ENCODE measurements around the gene C9.

C9 gene

DNA sequence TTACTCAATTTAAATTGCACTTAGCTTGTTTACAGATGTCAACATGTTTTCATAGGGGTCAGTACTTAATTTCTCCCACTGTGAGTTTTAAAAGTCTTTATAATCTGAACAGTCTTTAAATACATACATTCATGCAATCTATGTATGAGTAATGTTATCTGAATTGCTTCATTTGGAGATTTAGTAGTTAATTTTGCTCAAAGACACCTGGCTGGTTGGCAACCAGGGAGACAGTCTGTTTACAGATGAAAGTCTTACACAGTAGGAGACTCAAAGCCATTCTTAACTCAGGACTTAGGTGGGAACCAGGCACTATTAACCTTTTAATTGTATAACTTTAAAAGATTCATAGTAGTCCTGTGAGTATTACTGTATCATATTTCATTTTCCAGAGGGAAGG lies 31.2 kb upstream of the C9 start:
- in situ Hi-C loops (cut with HindIII; ENCODE audit: low pct_unique_long_range_greater_than_20kb, low sequenced_read_pairs), result no loop called here
- no peak for DNase-seq (ENCODE audit: low read depth in 1 of 2, low spot score in 1 of 2)
- TF ChIP-seq JUND (IDR thresholded peaks at IDR 0.05; ENCODE audit: low read depth), result no peak

DNA sequence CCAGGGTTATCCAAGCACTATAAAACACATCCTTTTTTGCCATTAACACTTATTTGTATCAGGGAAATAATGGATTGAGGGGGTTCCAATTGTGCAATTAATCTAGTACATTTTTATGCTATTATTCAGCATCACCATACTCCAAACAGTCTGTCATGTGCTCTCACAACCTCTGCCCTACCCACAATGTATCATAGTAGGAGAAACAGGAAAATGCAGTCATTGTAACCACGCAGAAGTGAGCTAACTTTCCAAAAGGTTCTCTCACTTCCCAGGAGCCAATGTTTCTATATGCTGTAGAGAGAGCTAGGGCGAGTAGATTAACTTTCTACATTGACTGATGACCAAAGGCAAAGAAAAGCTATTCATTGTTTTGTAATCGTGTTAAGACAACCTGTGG lies 30.7 kb upstream of the C9 start:
- TF ChIP-seq JUND (IDR thresholded peaks at IDR 0.05; ENCODE audit: low read depth), result no peak
- in situ Hi-C loops (cut with HindIII; ENCODE audit: low pct_unique_long_range_greater_than_20kb, low sequenced_read_pairs), result no loop called here
- no peak for DNase-seq (ENCODE audit: low read depth in 1 of 2, low spot score in 1 of 2)

DNA sequence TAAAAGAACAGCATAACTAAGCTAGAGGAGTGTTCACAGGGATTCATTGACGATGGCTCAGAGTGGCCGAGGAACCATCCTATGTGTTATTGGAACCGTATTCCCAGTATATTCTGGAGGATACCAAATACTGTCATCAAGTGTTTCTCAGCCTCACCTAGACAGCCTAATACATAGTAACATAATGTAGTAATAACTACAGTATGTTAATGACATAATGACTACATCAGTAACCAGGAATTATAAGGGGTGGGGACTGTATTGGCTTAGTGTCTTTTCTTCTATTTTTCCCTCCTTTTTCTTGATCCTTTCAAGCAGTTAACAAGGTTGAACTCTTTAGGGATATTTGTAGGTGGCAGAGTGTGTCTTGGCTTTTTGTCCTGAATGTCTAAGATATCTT lies 26.6 kb upstream of the C9 start:
- DNase-seq (ENCODE audit: low read depth in 1 of 2, low spot score in 1 of 2), result no peak
- no peak for TF ChIP-seq JUND (IDR thresholded peaks at IDR 0.05; ENCODE audit: low read depth)
- in situ Hi-C loops (cut with HindIII; ENCODE audit: low pct_unique_long_range_greater_than_20kb, low sequenced_read_pairs), result no loop called here

DNA sequence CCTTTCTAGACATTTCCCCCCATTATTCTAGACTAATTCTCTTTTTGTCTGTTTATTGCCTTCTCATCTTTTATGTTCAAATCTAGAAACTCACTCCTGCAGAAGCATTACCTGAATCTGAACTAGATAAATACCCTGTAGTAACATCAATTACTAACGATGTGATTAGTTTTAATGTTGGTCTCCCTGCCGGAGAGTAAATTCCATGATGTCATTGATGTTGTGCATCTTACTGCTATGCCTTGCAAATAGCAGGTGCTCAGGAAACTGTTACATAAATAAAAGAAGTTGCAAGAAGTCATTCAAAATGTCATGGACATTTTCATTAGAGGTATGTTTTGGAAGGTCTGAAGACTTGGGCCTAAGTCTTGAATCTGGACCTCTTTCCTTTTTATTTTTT lies 23.0 kb upstream of the C9 start:
- no peak for TF ChIP-seq JUND (IDR thresholded peaks at IDR 0.05; ENCODE audit: low read depth)
- in situ Hi-C loops (cut with HindIII; ENCODE audit: low pct_unique_long_range_greater_than_20kb, low sequenced_read_pairs), result no loop called here
- no peak for DNase-seq (ENCODE audit: low read depth in 1 of 2, low spot score in 1 of 2)

DNA sequence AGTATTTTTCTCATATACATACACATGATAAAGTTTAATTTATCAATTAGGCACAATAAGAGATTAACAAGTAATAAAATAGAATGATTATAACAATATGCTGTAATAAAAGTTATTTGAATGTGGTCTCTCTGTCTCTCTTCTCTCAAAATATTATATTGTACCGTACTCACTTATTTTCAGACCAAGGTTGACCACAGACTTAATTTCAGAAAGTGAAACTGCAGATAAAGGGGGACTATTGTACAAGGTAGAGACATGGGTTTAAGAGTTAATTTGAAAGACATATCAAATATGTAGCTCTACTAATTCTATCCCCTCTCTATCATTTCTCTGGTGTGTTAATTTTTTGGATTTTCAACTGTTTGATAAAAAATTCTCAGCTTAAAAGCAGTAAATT lies 20.0 kb upstream of the C9 start:
- DNase-seq (ENCODE audit: low read depth in 1 of 2, low spot score in 1 of 2), result no peak
- no peak for TF ChIP-seq JUND (IDR thresholded peaks at IDR 0.05; ENCODE audit: low read depth)
- in situ Hi-C loops (cut with HindIII; ENCODE audit: low pct_unique_long_range_greater_than_20kb, low sequenced_read_pairs), result no loop called here

DNA sequence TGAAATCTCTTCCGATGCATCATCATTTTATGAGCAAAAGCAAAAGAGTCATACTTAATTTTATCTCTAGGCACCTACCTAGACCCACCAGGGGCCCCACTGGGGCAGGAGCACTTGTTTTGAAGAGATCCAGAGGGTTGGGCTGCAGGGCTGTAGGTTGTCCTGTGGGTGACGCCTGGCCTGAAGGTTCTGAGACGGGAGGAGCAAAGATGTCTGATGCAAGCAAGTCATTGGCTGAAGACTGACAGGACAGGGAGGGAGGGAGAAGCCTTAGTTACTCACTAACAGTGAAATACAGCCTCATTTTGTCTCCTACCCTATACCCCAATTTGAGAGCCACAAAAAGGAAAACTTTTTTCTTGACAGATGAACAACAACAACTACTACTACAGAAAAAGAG lies 17.1 kb upstream of the C9 start:
- TF ChIP-seq JUND (IDR thresholded peaks at IDR 0.05; ENCODE audit: low read depth), result no peak
- in situ Hi-C loops (cut with HindIII; ENCODE audit: low pct_unique_long_range_greater_than_20kb, low sequenced_read_pairs), result no loop called here
- DNase-seq (ENCODE audit: low read depth in 1 of 2, low spot score in 1 of 2), result peak in 1 of 2 experiments; percentile 17

DNA sequence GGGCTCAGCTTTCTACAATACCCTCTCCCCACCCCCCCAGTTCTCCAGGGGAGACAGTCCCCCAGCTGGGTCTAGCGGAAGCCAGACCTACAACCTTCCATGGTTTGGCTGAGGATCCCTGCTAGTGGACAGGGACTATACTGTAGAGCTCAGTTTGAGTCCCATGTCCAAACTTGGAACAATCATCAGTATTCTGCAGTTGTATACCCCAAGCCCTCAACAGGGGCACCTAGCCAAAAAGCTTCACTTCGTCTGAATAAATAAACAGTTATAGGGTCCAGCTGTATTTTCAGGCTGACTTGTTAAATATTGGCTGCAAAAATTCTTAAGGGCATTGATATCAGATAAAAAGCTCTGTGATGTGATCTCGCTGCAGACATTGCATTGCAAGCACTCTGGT lies 15.4 kb upstream of the C9 start:
- no peak for TF ChIP-seq JUND (IDR thresholded peaks at IDR 0.05; ENCODE audit: low read depth)
- DNase-seq (ENCODE audit: low read depth in 1 of 2, low spot score in 1 of 2), result no peak
- in situ Hi-C loops (cut with HindIII; ENCODE audit: low pct_unique_long_range_greater_than_20kb, low sequenced_read_pairs), result no loop called here

DNA sequence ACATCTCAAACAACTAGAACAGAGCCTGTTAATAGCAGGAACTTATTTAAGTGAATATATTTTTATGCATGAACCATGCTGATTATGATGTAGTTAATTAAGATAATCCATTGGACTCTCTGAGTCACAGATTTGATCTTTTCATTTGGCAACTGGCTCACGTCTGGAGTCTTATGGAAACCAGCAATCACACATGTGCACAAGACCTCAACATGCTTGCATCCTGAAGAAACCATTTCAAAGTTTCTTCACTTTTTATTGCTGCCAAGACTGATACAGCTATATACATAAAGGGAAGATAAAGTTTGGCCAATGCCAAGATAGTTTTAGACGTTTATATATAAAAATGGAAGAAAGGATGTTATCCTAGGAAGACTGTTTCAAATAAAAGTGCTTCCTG lies 13.3 kb upstream of the C9 start:
- no peak for DNase-seq (ENCODE audit: low read depth in 1 of 2, low spot score in 1 of 2)
- TF ChIP-seq JUND (IDR thresholded peaks at IDR 0.05; ENCODE audit: low read depth), result no peak
- in situ Hi-C loops (cut with HindIII; ENCODE audit: low pct_unique_long_range_greater_than_20kb, low sequenced_read_pairs), result no loop called here

DNA sequence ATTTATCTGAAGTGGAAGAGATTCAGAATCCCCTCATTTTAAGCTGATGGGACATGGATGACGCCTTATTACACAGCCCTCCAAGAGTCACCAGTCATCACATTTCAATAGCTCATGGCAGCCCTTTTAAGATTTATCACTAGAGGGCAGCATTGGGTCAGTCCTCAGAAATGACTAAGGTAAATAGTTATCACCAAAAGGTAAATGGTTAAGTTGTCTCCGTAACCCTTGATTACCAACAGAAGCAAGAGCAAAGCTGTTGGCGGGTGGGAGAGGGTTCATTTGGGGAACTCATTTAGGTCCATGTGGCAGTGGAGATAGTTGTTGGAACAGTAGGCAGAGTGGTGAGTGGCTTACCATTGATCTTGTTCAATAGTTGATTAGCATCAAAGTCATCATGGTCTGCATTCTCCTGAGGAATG lies 12.0 kb upstream of the C9 start:
- in situ Hi-C loops (cut with HindIII; ENCODE audit: low pct_unique_long_range_greater_than_20kb, low sequenced_read_pairs), result no loop called here
- DNase-seq (ENCODE audit: low read depth in 1 of 2, low spot score in 1 of 2), result peak; percentile 51 to 77
- no peak for TF ChIP-seq JUND (IDR thresholded peaks at IDR 0.05; ENCODE audit: low read depth)

DNA sequence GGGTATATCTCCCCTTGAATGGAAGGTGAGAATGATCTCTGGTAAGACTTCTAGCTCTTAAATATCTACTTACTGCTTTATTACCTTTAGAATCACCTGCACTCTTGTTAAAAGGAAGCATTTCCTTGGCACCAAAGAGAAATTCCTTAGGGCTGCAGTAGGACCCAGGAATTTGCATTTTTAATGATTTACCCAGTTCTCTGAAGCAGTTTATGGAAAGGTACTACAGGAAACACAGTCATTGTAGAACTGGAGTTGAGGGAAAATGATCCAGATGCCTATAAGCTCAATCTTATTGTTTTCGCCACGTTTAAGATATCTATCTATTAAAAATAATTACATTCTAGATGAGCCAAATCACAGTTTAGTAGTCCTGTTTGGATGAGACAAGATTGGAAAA lies 9.5 kb upstream of the C9 start:
- no peak for DNase-seq (ENCODE audit: low read depth in 1 of 2, low spot score in 1 of 2)
- no peak for TF ChIP-seq JUND (IDR thresholded peaks at IDR 0.05; ENCODE audit: low read depth)
- in situ Hi-C loops (cut with HindIII; ENCODE audit: low pct_unique_long_range_greater_than_20kb, low sequenced_read_pairs), result no loop called here

DNA sequence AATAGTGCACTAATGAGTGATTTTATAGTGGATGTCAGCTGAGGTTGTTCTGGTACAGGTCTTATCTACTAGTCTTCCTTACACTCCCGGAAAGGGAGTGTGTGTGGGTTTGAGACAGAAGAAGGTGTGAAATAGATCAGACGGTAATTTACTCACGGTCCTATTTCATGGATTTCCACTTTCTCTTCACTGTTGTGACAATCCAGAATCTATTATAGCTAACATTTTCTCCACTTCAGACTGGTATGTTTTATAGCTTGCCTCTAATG lies 7.0 kb upstream of the C9 start:
- DNase-seq (ENCODE audit: low read depth in 1 of 2, low spot score in 1 of 2), result no peak
- no peak for TF ChIP-seq JUND (IDR thresholded peaks at IDR 0.05; ENCODE audit: low read depth)
- in situ Hi-C loops (cut with HindIII; ENCODE audit: low pct_unique_long_range_greater_than_20kb, low sequenced_read_pairs), result no loop called here

DNA sequence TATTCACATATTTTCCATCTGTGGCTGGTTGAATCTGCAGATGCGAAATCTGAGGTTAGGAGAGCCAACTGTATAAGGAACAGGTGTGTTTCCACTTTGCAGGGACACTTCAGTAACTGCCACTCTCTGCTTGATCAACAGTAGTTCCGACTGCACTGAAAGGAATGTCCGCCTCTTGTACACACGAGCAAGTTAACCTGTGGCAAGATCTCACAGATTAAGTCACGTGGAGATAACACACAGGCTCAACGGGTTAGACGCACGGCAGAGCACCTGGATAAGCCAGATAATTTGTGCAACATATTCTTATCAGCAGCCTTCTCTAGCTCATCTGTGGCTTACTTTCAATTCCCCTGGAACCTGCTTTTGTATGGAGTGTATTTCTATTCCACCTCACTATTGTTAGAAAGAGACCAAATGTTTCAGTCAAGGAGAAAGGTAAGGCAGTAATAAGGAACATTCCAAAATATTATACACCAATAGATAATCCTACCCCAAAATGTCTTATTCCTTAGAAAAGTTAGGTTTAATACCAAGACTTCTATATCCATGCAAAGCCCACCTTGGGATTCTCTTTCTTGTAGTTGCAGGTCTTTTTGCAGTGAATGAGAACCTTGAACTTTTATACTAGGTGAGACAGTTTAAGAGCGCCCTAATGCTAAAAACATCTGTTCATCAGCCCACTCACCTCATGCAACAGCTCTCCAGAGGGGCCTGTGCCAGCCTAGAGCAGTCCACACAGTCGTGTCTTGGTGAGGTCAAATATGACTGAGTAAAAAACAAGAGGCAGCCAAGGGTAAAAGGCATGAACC lies 6.5 kb upstream of the C9 start:
- peak in 1 of 2 experiments; percentile 19 for DNase-seq (ENCODE audit: low read depth in 1 of 2, low spot score in 1 of 2)
- in situ Hi-C loops (cut with HindIII; ENCODE audit: low pct_unique_long_range_greater_than_20kb, low sequenced_read_pairs), result no loop called here
- TF ChIP-seq JUND (IDR thresholded peaks at IDR 0.05; ENCODE audit: low read depth), result no peak

DNA sequence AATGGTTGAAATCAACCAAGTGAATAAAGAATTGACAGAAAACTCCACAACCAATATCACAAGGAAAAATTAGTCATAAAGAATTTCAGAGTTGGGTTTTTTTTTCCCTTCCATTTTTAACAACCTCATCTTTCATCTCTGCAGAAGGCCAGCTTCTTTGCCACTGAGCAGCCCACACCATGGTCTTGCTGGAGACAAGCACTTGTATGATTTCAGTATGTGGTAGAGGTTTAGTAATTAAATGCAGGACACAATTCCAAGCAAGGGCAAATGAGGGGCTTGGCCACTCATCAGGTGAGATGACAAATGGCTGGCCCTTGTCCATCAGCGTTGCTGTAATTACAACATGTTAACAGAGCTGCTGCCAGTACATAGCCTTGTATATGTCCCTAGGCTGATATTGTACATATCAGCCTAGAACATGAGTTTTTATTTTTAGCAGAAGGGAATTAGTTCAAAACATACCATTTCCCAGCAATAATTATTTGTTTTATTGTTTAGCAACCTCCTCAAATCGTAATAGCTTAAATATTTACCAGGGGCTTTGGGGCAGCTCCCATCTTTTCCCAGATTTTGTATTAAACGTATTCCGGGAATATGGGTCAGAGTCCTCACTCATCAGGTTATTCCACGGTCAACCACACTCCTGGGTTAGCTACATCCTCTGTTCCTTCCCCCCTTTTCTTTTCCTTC lies 5.0 kb upstream of the C9 start:
- TF ChIP-seq JUND (IDR thresholded peaks at IDR 0.05; ENCODE audit: low read depth), result no peak
- no peak for DNase-seq (ENCODE audit: low read depth in 1 of 2, low spot score in 1 of 2)
- in situ Hi-C loops (cut with HindIII; ENCODE audit: low pct_unique_long_range_greater_than_20kb, low sequenced_read_pairs), result no loop called here

DNA sequence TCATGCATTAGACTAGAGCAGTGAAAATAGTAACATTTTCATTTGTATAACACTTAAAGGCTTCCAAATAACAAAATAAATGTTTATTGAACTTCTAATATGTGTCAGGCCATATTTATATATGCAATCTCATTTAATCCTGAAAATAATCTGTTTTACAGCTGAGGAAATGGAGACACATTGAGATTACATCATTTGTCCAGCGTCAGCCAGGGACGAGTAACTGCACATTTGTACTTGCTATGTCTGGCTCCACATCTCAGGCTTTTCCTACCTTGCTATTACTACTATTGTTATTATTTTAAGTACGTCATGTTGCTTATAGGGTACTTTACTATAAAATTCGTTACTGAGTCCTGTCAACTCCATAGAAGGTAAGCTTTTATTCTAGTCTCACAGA lies 3.8 kb upstream of the C9 start:
- no peak for DNase-seq (ENCODE audit: low read depth in 1 of 2, low spot score in 1 of 2)
- TF ChIP-seq JUND (IDR thresholded peaks at IDR 0.05; ENCODE audit: low read depth), result no peak
- in situ Hi-C loops (cut with HindIII; ENCODE audit: low pct_unique_long_range_greater_than_20kb, low sequenced_read_pairs), result no loop called here
